Measurements from ENCODE around the gene CLCN2.
A peak's percentile ranks its signal among the peaks of the same experiment; 100 is the strongest.

CLCN2 gene

DNA sequence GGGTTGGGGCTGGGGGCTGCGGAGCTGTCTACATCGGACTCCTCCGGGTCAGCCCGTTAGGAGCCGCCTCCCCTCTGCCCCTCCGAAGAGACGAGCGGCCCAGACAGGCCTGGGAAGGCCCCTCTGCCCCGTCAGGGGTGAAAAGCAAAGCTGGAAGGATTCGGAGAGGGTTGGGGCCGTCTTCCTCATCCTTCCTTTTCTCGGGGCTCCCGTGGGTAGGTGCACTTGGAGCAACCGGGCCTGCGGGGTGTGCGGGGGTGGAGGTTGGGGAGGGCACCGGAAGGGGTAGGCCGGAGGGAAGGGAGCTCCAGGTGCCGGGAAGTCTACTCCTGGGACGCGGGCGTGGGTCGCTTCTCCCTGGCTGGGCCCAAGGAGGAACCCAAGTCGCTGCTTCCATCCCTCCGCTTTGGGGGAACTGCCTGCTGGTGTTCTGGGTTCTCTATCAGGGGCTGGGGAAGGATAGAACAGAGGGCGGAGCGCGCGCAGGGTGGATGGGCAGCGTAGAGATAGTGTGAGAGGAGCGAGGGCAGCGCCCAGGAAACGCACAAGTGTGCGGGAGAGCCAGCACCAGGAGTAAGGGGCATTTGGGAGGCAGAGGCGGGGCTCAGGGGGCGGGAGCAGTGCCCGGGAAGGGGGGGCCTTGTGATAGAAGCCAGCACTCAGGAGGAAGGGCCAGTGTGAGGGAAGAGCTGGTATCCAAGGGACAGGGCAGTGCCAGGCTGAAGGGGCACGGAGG lies 695 bp upstream of the CLCN2 start:
- H3K27me3 ChIP-seq (ENCODE audit: insufficient read depth, low read length) = no peaks in the 10 kb centered on the region
- H3K4me1 ChIP-seq (ENCODE audit: insufficient read depth, low read length) = peaks cover 33% of the 10 kb centered on the region
- peaks cover 36% of the 10 kb centered on the region for H3K36me3 ChIP-seq (ENCODE audit: insufficient read depth, low read length)
- H3K4me3 ChIP-seq (ENCODE audit: low read length) = peak overlapping the region; percentile 62
- no peaks in the 10 kb centered on the region for H3K9me3 ChIP-seq (ENCODE audit: low read length)
- no peak overlapping the region for H2AFZ ChIP-seq (ENCODE audit: low read depth, low read length)

GRCh38 chr3:184360929-184361531 lies 375 bp downstream of the CLCN2 start:
- Histone ChIP-seq H2AFZ (ENCODE audit: low read depth, low read length) (no peak overlapping the region), H3K36me3 (ENCODE audit: insufficient read depth, low read length) (peaks cover 32% of the 10 kb centered on the region), H3K4me3 (ENCODE audit: low read length) (peak overlapping the region; percentile 62), H3K27me3 (ENCODE audit: insufficient read depth, low read length) (no peaks in the 10 kb centered on the region), H3K9me3 (ENCODE audit: low read length) (no peaks in the 10 kb centered on the region), H3K4me1 (ENCODE audit: insufficient read depth, low read length) (peaks cover 33% of the 10 kb centered on the region)

- H3K36me3 ChIP-seq (ENCODE audit: insufficient read depth, low read length) = peaks cover 35% of the 10 kb centered on the region
- peak overlapping the region; percentile 62 for H3K4me3 ChIP-seq (ENCODE audit: low read length)
- H3K27me3 ChIP-seq (ENCODE audit: insufficient read depth, low read length) = no peaks in the 10 kb centered on the region
These were observed 1.1 kb downstream of the CLCN2 start for GRCh38 chr3:184360070-184360928.

DNA sequence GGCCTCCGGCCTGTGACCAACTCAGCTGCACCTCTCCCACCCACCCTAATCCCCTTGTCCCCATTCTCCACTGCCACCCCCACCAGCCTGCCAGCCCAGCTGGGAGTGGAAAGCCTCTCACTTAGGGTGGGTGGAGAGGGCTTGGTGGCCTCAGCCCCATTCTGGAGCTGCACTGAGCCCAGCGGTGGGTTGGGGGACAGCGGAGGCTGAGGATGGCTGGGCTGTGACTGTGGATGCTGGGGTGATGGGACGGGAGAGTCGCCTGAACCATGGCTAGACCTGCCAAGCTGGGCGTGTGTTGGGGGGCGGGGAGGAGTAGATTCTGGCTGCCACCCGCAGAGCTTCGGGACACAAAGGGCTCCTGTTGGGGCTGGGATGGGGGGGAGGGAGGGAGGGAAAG lies 1.8 kb downstream of the CLCN2 start:
- Histone ChIP-seq H3K4me1 (ENCODE audit: insufficient read depth, low read length) (peaks cover 31% of the 10 kb centered on the region), H3K27me3 (ENCODE audit: insufficient read depth, low read length) (no peaks in the 10 kb centered on the region), H3K4me3 (ENCODE audit: low read length) (peak overlapping the region; percentile 8), H3K36me3 (ENCODE audit: insufficient read depth, low read length) (peaks cover 35% of the 10 kb centered on the region), H2AFZ (ENCODE audit: low read depth, low read length) (no peak overlapping the region), H3K9me3 (ENCODE audit: low read length) (no peaks in the 10 kb centered on the region)

More at GRCh38 chr3:184360070-184360928, 1.1 kb downstream of the CLCN2 start:
- Histone ChIP-seq H3K4me1 (ENCODE audit: insufficient read depth, low read length) (peaks cover 33% of the 10 kb centered on the region), H3K9me3 (ENCODE audit: low read length) (no peaks in the 10 kb centered on the region), H2AFZ (ENCODE audit: low read depth, low read length) (no peak overlapping the region)

DNA sequence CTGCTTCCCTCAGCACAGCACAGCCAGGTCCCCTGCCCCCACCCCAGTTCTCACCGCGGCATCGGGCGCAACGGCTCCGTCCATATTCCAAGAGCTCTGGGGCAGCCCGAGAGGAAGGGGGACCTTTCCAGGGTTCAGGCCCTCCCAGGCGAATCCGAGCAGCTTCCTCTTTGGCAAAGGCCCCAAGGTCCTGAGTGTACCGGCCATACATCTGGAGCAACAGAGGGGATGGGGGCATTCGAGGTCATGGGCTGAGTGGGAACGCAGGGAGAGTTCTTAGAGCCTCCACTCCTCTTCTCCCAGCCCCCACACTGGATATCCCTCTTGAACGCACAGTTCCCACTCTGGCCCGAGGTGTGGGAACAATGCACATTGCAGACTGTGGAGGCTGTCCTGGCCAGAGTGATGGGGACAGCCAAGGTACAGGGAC lies 2.5 kb downstream of the CLCN2 start:
- Histone ChIP-seq H3K36me3 (ENCODE audit: insufficient read depth, low read length) (peaks cover 37% of the 10 kb centered on the region), H3K27me3 (ENCODE audit: insufficient read depth, low read length) (no peaks in the 10 kb centered on the region), H3K4me1 (ENCODE audit: insufficient read depth, low read length) (peaks cover 24% of the 10 kb centered on the region), H3K4me3 (ENCODE audit: low read length) (no peak overlapping the region), H2AFZ (ENCODE audit: low read depth, low read length) (no peak overlapping the region), H3K9me3 (ENCODE audit: low read length) (no peaks in the 10 kb centered on the region)

- no peaks in the 10 kb centered on the region for H3K9me3 ChIP-seq (ENCODE audit: low read length)
- no peaks in the 10 kb centered on the region for H3K27me3 ChIP-seq (ENCODE audit: insufficient read depth, low read length)
- H3K4me3 ChIP-seq (ENCODE audit: low read length) = no peak overlapping the region
- no peak overlapping the region for H2AFZ ChIP-seq (ENCODE audit: low read depth, low read length)
- peaks cover 44% of the 10 kb centered on the region for H3K36me3 ChIP-seq (ENCODE audit: insufficient read depth, low read length)
- H3K4me1 ChIP-seq (ENCODE audit: insufficient read depth, low read length) = peaks cover 19% of the 10 kb centered on the region
These were observed 3.2 kb downstream of the CLCN2 start for GRCh38 chr3:184358124-184358767.

DNA sequence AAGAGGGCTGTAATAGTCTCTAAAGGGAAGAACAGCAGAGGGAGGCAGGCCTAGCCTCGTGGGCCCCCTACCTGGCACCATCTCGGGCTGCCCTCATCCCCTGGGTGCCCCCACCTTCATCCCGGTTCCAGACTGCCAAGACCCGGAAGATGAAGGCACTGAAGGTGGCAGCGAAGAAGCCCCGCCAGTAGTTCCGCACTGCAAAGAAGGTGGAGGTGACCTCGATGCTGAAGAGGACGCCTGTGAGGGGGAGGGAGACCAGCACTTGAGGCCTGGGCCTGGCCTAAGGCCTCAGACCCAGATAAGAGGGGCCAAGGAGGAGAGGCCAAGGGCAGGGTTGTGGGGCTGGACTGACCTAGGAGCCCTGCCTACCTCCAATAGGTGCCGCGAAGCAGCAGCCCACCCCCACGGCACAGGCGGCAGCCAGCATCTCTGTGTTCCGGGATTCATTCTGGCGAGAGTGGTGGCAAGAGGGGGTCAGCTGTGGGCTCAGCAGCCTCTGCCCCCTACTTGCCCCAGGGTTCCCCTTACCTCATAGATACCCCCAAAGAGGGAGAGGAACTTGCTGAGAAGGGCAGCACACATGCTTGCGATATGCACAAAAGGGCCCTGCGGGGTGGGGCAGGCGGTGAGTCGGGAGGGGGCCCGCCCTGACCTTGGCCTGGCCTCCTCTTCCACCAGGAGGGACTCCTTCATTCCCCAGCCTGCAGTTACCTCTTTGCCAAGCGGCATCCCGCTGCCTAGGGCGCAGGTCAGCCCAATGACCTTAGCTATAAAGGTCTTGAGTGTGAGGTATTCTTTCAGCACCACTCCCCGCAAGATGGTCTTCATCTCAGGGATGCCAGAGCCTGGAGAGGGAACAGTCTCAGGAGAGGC lies 3.9 kb downstream of the CLCN2 start:
- peaks cover 52% of the 10 kb centered on the region for H3K36me3 ChIP-seq (ENCODE audit: insufficient read depth, low read length)
- H2AFZ ChIP-seq (ENCODE audit: low read depth, low read length) = no peak overlapping the region
- peaks cover 19% of the 10 kb centered on the region for H3K4me1 ChIP-seq (ENCODE audit: insufficient read depth, low read length)
- no peak overlapping the region for H3K4me3 ChIP-seq (ENCODE audit: low read length)
- no peaks in the 10 kb centered on the region for H3K27me3 ChIP-seq (ENCODE audit: insufficient read depth, low read length)
- H3K9me3 ChIP-seq (ENCODE audit: low read length) = no peaks in the 10 kb centered on the region

DNA sequence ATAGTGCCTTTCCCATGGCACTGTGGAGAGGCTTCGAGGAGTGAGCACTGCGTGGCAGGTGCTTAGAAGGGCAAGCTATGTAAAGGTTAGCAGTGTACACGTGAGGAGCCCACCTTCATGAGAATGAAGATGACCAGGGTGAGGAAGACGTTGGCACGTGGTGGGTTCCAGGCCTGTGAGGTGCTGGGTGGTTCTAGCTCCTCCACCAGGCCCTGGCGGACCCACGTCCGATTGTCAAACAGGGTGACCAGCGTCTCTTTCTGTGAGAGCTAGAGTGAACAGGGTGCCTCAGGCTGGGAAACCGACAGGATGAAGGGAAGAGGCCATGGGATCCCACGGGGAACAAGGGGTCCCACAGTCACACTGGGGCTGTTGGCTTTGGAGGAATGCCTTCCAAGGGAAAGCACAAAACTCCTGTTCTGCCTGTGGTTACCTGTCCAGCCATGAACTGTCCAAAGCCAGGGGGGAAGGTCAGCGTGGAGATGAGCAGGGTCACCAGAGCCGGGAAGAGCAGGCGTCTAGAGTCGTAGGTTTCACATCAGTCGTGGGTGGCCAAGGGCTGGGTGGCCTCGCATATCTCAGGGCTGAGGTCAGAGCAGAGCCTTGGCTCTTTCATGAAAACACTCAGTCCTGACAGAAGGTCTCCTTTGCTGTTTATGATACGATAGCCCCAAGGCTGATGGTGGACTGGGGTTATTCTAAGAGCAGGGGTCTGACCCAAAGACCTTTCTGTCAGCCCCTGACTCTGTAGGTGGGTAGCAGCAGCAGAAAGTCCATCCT lies 6.0 kb downstream of the CLCN2 start:
- Histone ChIP-seq H3K4me1 (ENCODE audit: insufficient read depth, low read length) (peaks cover 13% of the 10 kb centered on the region), H3K4me3 (ENCODE audit: low read length) (no peak overlapping the region), H3K27me3 (ENCODE audit: insufficient read depth, low read length) (no peaks in the 10 kb centered on the region), H3K36me3 (ENCODE audit: insufficient read depth, low read length) (peaks cover 71% of the 10 kb centered on the region), H3K9me3 (ENCODE audit: low read length) (no peaks in the 10 kb centered on the region), H2AFZ (ENCODE audit: low read depth, low read length) (no peak overlapping the region)

GRCh38 chr3:184354754-184355153 lies 6.7 kb downstream of the CLCN2 start:
- no peak overlapping the region for H3K4me3 ChIP-seq (ENCODE audit: low read length)
- H3K36me3 ChIP-seq (ENCODE audit: insufficient read depth, low read length) = peaks cover 72% of the 10 kb centered on the region
- H3K4me1 ChIP-seq (ENCODE audit: insufficient read depth, low read length) = peaks cover 6% of the 10 kb centered on the region
- H3K9me3 ChIP-seq (ENCODE audit: low read length) = no peaks in the 10 kb centered on the region
- no peaks in the 10 kb centered on the region for H3K27me3 ChIP-seq (ENCODE audit: insufficient read depth, low read length)
- H2AFZ ChIP-seq (ENCODE audit: low read depth, low read length) = no peak overlapping the region

DNA sequence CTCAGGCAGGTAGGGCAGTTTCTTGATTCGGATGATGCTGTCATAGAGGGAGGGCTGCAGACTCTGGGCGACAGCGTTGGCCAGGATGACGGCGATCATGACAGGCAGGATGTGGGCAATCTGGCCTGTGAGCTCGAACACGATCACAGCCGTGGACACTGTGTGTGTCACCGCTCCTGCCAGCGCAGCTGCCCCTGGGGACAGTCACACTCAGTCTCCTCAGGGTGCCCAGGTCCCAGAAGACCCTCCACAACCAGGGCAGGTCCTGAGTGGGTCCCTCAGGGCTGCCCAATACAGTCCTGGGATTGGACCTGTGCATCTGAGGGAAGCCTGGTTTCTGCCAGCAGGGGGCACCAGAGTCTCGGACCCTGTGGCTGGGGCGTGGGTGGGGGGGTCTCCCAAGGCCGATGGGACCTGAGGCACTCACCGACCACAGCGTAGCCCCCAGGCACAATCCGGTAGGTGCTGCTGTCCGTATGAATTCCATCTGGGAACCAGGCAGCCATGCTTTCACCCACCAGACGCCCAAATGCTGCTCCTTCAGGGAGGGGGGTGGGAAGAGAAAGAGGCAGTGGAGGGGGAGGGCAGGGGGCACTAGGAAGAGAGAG lies 7.2 kb downstream of the CLCN2 start:
- H3K4me3 ChIP-seq (ENCODE audit: low read length) = no peak overlapping the region
- no peaks in the 10 kb centered on the region for H3K9me3 ChIP-seq (ENCODE audit: low read length)
- no peak overlapping the region for H2AFZ ChIP-seq (ENCODE audit: low read depth, low read length)
- no peaks in the 10 kb centered on the region for H3K27me3 ChIP-seq (ENCODE audit: insufficient read depth, low read length)
- peaks cover 3% of the 10 kb centered on the region for H3K4me1 ChIP-seq (ENCODE audit: insufficient read depth, low read length)
- peaks cover 75% of the 10 kb centered on the region for H3K36me3 ChIP-seq (ENCODE audit: insufficient read depth, low read length)

- Histone ChIP-seq H3K4me1 (ENCODE audit: insufficient read depth, low read length) (no peaks in the 10 kb centered on the region), H3K27me3 (ENCODE audit: insufficient read depth, low read length) (no peaks in the 10 kb centered on the region), H2AFZ (ENCODE audit: low read depth, low read length) (no peak overlapping the region), H3K36me3 (ENCODE audit: insufficient read depth, low read length) (peaks cover 73% of the 10 kb centered on the region), H3K9me3 (ENCODE audit: low read length) (no peaks in the 10 kb centered on the region), H3K4me3 (ENCODE audit: low read length) (no peak overlapping the region)
These were observed 7.9 kb downstream of the CLCN2 start for GRCh38 chr3:184353546-184353941.

All from neuron (in vitro differentiated cells).